Mesenteric fat pad (tissue), 1 donor: Measurements from ENCODE around the gene PCDHA1. TPM values are rescaled to one million over a fixed set of nuclear protein-coding genes. Genes with fewer than 3 reads are reported as not detected.

Experiments
- DNase-seq: peaks from one replicate; pipeline ENCODE4 v3.0.0-alpha.2; 2020; ENCODE audit warnings: low spot score
- total RNA-seq: library from RNA; stranded (reverse); fragmentation: NEBNext Ultra II Directional; extraction: Animal tissue kit (Norgen Biotek cat#: 25700); gene quantifications from one replicate; pipeline ENCODE4 v1.2.1, GENCODE V29; 2021
- donor health status: DM: yes; HTN: yes; CAD: no.

PCDHA1 gene
- total RNA-seq, 1 donor from 2014 or later: not detected

- DNase-seq: no peak
Measured at GRCh38 chr5:140916325-140916724, 130.4 kb downstream of the PCDHA1 start.

DNA sequence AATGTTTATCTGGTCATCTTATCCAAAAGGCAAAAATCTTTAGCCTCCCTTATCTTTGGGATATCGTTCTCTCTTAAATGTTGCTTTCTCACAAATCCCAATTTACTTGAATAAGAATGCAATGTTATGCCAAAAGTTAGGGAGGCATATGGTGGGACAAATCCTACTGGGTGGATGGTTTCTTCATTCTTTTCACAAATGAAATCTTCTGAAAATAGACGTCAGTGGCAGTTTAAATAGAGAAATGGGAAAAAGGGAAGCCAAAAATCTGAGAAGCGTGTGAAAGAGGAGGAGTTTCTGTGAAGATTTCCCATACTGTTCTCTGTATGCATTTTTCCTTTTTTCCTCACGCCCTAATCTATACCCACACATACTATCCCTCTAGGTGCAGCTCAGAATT, 137.7 kb downstream of the PCDHA1 start:
- DNase-seq: no peak

DNA sequence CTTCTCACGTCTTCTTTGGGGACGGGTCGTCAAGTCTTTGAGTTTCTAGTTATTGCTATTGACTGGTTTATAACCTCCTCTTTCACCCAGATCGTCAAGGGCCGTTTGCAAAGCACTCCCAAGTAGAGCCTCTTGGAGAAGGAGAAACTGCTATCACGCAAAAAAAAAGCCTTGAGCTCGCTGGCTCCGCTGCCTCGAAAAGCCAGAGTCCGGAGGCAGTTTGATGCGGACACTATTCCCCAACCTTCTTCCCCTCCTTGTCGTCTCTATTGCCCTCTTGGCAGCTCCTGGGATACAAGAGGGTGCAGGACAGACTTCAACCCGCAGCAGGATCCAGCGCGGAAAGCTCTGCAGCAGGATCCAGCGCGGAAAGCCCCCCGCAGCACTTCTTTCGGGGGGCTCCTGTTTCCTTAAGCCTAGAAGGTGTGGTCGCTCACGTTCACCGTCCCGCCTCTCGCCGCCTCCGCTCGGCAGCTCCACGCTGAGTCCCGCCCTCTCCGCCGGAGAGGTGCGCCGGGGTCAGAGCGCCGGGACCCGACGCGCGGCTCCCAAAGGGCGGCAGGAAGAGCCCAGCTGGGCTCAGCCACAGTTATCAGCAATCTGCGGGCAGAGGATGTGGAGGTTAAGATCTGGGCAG, 140.0 kb downstream of the PCDHA1 start, which contains the start of gene PCDHAC1:
Gene PCDHAC1, plus strand, starts transcription at position 494 of the 637 bp plus-strand sequence. CDS start 594 bp downstream, outside the sequence.
- DNase-seq: no peak

DNA sequence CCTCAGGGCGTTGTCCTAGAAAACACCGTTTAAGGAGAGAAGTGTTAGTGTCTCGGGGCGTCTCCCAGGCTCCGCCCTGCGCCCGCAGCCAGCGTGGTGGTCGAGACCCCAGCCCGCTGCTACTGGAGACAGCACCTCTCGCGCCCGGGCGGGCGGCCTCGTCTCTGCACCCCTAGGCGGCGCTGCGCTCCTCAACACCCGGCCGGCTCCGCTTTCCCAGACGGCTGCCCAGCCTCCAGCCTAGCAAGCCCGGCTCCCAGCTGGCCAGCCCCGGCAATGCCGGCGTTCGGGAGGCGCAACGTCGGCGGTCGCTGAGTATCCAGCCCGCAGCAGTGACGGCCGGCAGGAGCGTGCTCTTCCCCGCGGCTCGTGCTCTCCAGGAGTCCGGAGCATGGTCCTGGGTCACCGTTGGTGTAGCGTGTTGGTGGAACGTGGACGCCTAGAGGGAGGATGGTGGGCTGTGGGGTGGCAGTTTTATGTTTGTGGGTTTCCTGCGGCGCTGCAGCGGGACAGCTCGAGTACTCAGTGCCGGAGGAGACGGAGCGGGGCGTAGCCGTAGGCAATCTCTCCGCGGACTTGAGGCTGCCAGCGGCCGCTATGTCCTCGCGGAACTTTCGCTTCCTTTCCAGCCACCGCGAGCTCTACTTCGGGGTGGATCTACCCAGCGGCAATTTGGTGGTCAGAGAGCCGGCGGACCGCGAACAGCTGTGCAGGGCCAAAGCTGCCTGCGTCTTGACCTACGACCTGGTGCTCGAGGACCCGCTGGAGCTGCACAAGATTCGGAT, 140.7 kb downstream of the PCDHA1 start:
- DNase-seq: peak; percentile 93

DNA sequence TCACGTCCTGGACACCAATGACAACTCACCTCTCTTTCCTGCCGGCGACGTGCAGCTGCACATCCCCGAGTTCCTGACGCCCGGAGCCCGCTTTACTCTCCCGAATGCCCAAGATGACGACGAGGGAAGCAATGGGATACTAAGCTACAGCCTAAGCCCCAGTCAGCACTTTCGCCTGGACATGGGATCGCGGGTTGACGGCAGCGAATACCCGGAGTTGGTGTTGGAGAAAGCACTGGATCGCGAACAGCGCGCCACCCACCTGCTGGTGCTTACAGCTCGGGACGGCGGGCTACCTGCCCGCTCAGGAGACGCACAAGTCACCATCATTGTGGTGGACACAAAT, 141.3 kb downstream of the PCDHA1 start:
- DNase-seq: no peak

- no peak for DNase-seq
Measured at GRCh38 chr5:140934964-140935606, 149.1 kb downstream of the PCDHA1 start.

- no peak for DNase-seq
Measured at GRCh38 chr5:140946578-140946977, 160.6 kb downstream of the PCDHA1 start.

DNA sequence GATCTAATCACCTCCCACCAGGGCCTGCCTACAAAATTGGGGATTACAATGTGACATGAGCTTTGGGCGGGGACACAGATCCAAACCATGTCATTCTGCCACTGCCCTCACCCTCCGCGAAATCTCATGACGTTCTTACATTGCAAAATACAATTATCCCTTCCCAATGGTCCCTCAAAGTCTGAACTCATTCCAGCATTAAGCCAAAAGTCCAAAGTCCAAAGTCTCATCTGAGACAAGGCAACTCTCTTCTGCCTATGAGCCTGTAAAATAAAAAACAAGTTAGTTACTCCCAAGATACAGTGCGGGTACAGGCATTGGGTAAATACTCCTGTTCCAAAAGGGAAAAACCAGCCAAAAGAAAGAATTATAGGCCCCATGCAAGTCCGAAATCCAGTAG, 165.7 kb downstream of the PCDHA1 start:
- DNase-seq: no peak

GRCh38 chr5:140953234-140953633, 167.3 kb downstream of the PCDHA1 start:
- DNase-seq: no peak

DNA sequence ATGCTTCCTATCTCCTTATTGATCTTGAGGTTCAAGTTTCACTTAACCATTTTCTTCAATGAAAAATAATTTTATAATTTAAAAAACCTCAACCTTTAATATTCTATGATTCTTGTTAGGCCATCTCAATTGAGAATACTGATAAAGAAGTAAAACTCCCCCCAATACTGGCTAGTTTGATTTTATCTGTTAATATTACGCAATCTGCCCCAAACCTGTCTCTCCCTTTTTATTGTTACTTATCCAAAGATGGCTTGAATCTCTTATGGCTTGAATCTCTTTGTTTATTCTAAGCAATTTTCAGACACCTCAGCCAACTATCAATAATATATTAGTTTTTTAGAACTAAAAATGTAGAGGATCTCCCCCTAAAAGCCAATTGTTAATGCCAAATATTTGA, 176.2 kb downstream of the PCDHA1 start:
- DNase-seq: no peak

DNA sequence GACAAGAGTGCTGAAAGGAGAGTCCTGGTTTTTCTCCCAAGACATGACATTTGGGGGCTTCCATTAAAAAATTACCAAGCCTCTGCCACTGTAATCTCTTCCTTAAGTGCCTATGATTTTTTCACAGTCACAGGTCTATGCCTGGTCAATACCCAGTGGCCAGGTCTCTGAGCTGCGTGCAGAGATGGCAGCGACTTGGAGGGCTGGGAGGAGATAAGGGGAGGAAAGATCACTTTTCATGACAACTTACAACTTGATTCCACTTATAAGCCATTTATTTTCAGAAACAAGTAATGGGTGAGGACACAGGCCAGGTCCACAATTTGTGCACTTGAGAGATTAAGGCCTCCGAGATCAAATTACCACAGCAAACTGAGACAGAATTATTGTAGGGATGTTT, 178.4 kb downstream of the PCDHA1 start:
- no peak for DNase-seq

DNA sequence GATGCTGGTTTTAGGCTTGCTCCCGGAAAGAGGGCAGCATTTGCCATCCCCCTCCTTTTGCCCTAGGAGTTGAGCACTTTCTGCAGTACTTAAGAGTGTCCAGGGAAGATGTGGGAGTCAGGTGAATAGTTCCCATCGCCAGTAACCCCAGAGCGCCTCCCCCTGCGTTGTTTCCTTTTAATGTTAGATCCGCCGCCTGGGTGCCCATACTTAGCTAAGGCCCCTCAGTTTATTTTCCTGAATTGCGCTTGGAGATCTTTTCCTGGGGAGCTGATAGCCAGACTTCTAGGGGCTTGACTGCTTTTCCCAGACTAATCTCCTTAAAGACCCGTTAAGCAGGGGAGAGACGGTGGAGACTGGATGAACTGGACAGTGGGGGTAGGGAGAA, 180.0 kb downstream of the PCDHA1 start:
- no peak for DNase-seq

DNA sequence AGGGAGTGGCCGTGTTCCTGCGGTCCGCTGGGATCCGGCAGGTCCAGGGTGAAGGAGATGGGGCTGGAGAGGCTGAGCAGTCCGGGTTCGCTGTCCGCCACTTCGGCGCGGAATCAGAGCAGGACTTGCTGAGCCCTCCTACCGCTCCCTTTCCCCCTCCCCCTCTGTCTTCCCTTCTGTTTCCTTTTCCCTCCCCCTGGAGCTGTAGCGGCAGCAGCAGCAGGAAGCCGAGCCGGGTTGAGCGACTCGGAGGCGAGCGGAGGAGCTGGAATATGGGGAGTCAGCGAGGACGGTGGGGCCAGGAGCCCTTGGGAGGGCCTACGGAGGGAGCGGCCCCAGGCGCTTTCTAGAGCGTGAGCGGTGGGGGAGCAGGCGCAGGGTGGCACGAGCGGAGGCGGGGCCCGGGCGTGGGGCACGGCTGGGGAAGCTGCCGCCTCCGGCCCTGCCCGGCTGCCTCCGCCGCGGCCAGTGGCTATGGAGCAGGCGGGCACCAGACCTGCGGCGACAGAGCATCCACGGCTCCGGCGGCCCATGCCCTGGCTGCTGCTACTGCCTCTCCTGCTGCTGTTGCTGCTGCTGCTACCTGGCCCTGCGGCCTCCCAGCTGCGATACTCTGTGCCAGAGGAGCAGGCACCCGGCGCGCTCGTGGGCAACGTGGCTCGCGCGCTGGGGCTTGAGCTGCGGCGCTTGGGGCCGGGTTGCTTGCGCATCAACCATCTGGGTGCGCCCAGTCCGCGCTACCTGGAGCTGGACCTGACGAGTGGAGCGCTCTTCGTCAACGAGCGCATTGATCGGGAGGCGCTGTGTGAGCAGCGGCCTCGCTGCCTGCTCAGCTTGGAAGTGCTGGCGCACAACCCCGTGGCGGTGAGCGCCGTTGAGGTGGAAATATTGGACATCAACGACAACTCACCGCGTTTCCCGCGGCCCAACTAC, 180.6 kb downstream of the PCDHA1 start, which contains the start of gene PCDHAC2:
Gene PCDHAC2, plus strand, starts transcription at position 184 of the 933 bp plus-strand sequence. Its CDS starts 291 bp downstream, at position 475.
- no peak for DNase-seq

GRCh38 chr5:140967226-140967893, 181.4 kb downstream of the PCDHA1 start:
- no peak for DNase-seq

DNA sequence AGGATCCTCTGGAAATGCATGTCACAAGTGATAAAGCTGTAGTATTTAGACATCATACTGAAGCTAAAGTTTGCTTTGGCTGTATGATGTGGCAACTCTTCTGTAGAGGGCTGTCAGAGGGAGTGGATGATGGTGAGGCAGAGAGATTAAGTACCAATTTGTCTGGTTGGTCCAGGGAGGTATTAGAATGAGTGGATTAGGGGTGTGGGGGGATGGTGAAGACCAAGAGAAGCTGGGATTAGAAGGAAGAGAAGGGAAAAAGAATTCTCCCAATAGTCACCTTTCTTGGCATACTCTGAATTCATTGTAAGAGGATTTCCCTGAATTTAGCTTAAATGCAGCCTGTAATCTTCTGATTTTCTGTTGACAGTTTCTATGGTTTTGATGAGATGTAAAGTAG, 183.9 kb downstream of the PCDHA1 start:
- DNase-seq: no peak

GRCh38 chr5:140973550-140973949, 187.6 kb downstream of the PCDHA1 start:
- no peak for DNase-seq

DNA sequence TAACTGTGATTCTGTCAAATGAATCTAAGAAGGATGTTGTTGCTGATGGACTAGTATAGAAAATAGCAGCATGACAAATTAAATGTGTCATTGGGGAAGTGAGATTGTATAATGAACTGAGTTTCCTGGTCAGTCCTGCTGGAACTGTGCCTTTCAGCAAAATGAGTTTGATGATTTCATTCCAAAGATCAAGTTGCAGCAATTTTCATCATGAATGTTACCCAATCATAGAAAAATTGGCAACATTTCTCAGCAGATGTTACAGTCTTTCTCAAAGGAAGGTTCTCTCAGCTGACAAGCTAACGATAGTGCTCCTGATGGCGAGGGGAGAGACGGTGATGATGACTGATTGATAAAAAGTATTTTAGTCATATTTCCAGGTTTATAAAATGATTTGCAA, 191.1 kb downstream of the PCDHA1 start:
- DNase-seq: no peak

DNA sequence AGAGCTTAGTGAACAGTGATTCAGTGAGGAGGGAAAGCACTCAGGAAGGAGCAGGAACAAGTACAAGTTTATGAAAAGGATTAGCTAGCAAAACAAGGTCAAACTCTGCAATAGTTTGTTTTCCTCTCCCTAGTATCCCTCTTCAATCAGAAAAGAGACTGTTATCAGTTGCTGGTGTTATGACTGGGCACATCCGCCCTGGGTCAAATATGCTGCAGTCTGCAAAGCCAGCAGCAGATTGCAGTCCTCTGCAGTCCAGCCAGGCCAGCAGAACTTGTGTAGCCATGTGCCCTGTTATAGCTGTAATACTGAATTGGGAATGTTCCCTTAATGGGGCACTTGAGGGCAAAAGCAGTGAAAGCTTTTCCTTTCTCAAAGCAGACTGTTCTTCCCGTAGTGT, 192.3 kb downstream of the PCDHA1 start:
- DNase-seq: no peak

DNA sequence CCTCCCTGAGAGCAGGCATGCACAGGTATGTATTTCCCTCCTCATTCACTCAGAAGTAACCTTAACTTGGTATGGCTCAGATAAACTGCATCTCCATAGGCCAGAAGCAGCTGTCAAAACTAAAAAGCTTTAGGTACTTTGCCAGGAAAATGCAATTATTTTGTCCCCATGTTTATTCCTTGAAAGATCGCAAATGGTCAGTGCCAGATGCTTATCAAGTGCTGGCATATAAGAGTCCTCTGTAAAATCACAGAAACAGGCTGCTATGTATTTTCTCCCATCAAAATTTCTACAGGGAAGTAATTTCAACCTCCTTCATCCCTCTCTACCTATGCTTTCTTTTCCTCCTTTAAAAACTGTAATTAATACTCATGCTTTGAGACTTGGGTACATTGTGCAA, 193.0 kb downstream of the PCDHA1 start:
- no peak for DNase-seq

- no peak for DNase-seq
Measured at GRCh38 chr5:140982083-140982716, 196.3 kb downstream of the PCDHA1 start.
